GM21528 (cell line): Measurements from ENCODE around the gene NRIP2.

Experiments
- ATAC-seq: cut with Tn5 transposase; IDR thresholded peaks from one replicate; pipeline ENCODE4 v1.9.1; 2021; ENCODE audit warnings: mild to moderate bottlenecking, moderate library complexity; ENCODE audit not compliant: unreplicated experiment, low FRiP score

Gene NRIP2

DNA sequence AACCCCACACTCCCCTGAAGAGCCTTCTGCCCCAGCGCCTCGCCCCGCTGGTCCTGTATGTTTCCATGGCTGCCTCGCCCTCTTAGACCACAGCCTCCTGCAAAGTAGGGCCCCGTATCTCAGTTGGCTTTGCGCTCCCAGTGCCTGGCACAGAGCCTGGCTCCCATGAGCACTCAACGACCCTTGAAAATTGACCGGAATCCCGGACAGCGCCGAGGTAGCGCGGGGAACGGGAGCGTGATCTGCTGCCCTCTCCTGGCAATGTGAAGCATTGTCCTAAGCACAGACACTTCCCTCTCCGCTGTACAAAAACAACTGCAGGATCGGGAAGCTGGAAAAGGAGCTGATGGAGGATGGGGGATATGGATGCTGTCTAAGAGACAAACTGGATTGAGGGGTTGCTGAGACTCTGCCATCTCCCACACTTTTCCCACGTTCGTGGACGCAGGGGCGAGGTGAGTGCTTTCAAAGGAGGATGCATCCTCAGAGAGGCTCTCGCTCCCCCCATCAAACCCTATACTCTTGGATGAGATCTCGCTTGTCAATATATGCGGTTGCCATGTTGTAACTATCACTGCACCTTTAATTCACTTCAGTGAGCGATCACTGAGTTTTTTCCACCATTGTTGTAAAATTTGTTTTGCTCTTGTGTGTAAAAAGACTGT lies 50.8 kb downstream of the NRIP2 start:
- no peak for ATAC-seq

DNA sequence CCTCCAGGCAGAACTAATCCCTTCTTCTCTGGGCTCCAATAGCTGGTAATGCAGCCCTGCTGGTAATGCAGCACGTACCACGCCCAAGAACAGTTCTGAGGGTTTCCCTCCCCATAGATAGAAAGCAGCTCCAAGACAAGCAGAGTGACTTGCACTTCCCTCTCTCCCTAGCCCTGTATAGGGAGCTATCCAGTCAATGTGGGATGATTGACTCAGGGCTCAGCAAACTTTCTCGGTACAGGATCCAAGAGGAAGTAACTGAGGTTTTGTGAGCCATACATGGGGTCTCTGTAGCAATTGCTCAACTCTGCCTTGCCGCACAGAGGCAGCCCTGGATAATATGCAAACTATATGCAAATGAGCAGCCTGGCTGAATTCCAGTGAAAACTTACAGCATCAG lies 55.6 kb downstream of the NRIP2 start:
- no peak for ATAC-seq

DNA sequence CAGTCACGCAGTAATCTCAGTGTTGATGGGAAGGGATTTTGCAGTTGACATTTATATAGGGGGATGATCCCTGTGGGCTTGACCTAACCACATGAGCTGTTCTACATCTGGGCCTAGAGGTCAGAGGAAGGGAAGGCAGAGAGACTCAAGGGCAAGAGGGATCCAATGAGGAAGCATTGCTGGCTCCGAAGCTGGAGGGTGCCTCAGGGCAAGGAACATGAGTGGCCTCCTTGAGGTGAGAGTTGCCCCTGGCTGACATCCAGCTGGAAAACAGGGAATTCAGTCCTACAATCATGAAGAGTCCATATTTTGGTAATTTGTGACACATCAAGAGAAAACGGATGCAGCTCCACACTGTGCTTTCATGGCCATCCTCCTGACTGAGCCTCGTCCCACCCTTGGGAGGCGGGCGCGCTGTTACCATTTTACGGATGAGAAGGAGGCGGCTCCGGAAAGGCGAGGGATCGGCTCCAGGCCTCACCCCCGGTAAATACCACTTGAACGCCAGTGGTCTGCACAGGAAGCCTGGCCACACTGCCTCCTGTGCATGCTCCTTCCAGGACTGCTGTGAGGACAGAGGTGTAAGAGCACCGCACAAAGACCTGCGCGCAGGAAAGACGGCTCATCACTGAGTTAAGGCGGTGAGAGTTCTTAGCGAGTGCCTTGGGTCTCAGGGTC lies 58.6 kb downstream of the NRIP2 start:
- ATAC-seq, result no peak

DNA sequence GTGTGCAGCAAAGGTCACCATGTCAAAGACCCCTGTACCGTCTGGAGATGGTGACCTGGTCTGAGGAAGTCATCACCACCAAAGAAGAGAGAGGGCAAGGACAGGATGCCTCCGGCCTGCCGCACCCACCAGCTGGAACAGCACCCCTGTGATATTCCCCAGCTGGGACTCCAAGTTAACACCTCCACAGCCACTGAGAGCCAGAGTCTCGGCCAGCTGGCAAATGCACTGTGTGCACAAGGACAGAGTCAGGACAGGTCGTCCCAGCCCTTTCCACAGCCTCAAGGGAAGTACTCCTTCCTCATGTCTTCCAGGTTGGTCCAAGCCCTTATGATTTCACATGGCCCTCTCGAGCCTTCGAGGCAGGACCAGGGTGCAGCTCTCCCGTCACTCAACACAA lies 59.4 kb downstream of the NRIP2 start:
- no peak for ATAC-seq
